Upper lobe of left lung (tissue), 4 donors: ENCODE data around the gene SH2D4B.

Source experiments
- CTCF ChIP-seq, 6 experiments: fragments of 450-650 bp in 4 of 6; fragments of 200-600 bp in 2 of 6; sonication (generic) in 2 of 6; IDR thresholded peaks; one replicate each; pipeline ENCODE4 v1.5.1; 2016 to 2019; ENCODE audit warnings: antibody characterized with exemption in 6 of 6
- EP300 ChIP-seq, 4 donors: sonication (generic); formaldehyde crosslinking; IDR thresholded peaks; one replicate each; pipeline ENCODE4 v1.5.1; 2017; ENCODE audit warnings: antibody characterized with exemption in 4 of 4, control low read depth in 2 of 4

GRCh38 chr10:80585812-80586211 is 48.1 kb downstream of the SH2D4B start:
- TF ChIP-seq CTCF (IDR thresholded peaks at IDR 0.05) (no peak), EP300 (IDR thresholded peaks at IDR 0.05) (no peak)
